Natural killer cell treated with Interleukin-12 subunit alpha and Interleukin-12 subunit beta and Interleukin-15 and Interleukin-18, amount 100 ng/mL, for 72 hours (primary cell): ENCODE data around the gene ACSL4. TPM values are rescaled to one million over a fixed set of nuclear protein-coding genes. Genes with fewer than 3 reads are reported as not detected.
A peak's percentile ranks its signal among the peaks of the same experiment; 100 is the strongest.
"Not testable (repeated sequence)": the region's sequence is repeated elsewhere in the genome, so short reads cannot be mapped to it uniquely, and the experiment has no call there.

Experiments used
- ATAC-seq, 2 donors: fragments of 150-1000 bp; cut with Tn5 transposase in 1 of 2; sonication (Bioruptor Pico), chemical (Tn5 transposase) in 1 of 2; 2 replicates each; pipeline ENCODE4 v1.10.0; 2021
- DNase-seq: peaks from one replicate; pipeline ENCODE4 v3.0.0; 2022; ENCODE audit warnings: low spot score
- H3K27ac Mint-ChIP-seq, 2 donors: 1 replicate in 1 of 2; 2 replicates in 1 of 2; pipeline ENCODE4 v1.8.0; 2022; ENCODE audit warnings: mixed read lengths in 2 of 2, mild to moderate bottlenecking in 1 of 2, moderate library complexity in 1 of 2
- H3K27me3 Mint-ChIP-seq, 2 donors: 1 replicate in 1 of 2; 2 replicates in 1 of 2; pipeline ENCODE4 v1.8.0; 2022; ENCODE audit warnings: mixed read lengths in 2 of 2
- H3K36me3 Mint-ChIP-seq: one replicate; pipeline ENCODE4 v1.8.0; 2022; ENCODE audit warnings: mixed read lengths
- H3K4me1 Mint-ChIP-seq, 2 donors: 1 replicate in 1 of 2; 2 replicates in 1 of 2; pipeline ENCODE4 v1.8.0; 2022; ENCODE audit warnings: low read depth in 2 of 2, mixed read lengths in 2 of 2, mild to moderate bottlenecking in 1 of 2
- H3K4me3 Mint-ChIP-seq: one replicate; pipeline ENCODE4 v1.8.0; 2022; ENCODE audit warnings: mixed read lengths
- H3K9me3 Mint-ChIP-seq: 2 replicates; pipeline ENCODE4 v1.8.0; 2022; ENCODE audit warnings: mixed read lengths
- total RNA-seq, 2 donors: library from RNA; stranded (reverse); gene quantifications; one replicate each; pipeline ENCODE4 v1.2.3, GENCODE V29; 2022

The ACSL4 gene
- total RNA-seq, 2 donors from 2014 or later = 60.2 to 79.4 TPM

DNA sequence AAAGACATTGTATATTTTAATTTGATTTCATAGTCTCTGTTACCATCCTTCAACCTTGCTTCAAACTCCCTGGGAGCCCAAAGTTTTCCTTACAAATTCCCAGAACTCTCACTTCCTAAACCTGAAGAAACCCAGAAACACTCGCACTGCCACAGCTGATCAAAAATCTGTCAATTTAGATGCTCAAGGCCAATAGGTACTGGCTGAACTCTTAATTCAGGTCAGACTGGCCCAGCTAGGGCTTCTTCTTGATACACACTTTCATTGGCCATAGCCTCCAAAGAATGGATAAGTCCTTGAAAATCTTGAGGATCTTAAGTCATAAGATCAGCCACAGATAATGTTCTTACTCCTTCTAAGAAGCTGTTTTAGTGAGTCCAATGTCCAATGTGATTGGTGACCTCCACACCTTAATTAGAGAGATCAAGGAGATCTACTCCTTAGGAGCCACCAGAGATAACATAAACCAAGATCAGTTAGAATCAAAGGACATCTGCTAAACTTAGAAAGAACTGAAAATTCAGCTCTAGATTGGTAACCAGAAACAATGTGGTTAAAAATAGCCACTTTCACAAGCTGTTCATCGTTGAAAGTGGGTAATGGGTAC, 51.5 kb downstream of the ACSL4 start:
- H3K4me3 Mint-ChIP-seq = no peak overlapping the region
- DNase-seq = no peak
- ATAC-seq = no peak
- no peaks in the 10 kb centered on the region for H3K9me3 Mint-ChIP-seq
- peaks cover 10 to 18% of the 10 kb centered on the region in 2 donors for H3K4me1 Mint-ChIP-seq
- H3K27ac Mint-ChIP-seq = no peak overlapping the region
- peaks cover 0 to 3% of the 10 kb centered on the region in 2 donors for H3K27me3 Mint-ChIP-seq
- H3K36me3 Mint-ChIP-seq = no peaks in the 10 kb centered on the region

DNA sequence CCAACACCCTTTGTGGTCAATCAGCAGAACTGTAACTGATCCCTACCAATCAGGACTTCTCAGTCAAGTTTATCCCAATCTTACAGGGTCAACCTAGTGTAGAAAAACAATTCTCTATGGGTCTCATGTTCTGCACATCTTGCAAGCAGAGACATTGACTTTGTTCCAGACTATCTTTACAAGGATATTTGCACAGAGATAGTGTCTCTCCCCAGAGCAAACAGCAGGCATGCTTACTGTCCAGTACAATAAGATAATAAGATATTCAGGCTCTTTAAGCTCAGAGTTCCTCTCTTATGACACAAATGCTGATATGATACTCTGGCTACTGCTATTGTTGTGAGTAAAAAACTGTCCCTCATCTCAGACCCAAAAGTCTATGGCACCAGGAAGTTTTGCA, 53.2 kb downstream of the ACSL4 start:
- peaks cover 6 to 13% of the 10 kb centered on the region in 2 donors for H3K4me1 Mint-ChIP-seq
- DNase-seq = no peak
- H3K36me3 Mint-ChIP-seq = no peaks in the 10 kb centered on the region
- H3K27me3 Mint-ChIP-seq = peaks cover 0 to 3% of the 10 kb centered on the region in 2 donors
- ATAC-seq = no peak
- H3K9me3 Mint-ChIP-seq = no peaks in the 10 kb centered on the region
- no peak overlapping the region for H3K27ac Mint-ChIP-seq
- H3K4me3 Mint-ChIP-seq = no peak overlapping the region

DNA sequence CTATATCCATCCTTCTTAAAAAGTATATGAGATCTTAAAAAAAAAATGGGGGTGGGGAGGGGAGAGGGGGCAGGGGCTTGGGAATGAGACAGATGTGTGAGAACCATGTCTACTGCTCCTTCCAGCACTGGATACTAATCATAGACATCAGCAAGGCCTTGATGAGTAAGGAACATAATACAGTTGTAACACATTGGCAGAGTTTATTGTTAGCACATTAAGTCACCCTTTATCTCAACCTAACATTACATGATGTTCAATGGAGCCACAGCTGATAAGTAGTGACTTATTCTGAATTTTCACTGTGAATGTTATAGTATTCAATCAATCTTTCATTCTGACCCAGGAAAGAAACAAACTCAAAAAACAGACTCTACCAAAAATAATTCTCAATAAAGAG, 60.8 kb downstream of the ACSL4 start:
- Mint-ChIP-seq H3K27me3 (no peaks in the 10 kb centered on the region), H3K36me3 (no peaks in the 10 kb centered on the region), H3K4me1 (no peaks in the 10 kb centered on the region), H3K9me3 (no peaks in the 10 kb centered on the region), H3K27ac (no peak overlapping the region), H3K4me3 (no peak overlapping the region)
- ATAC-seq = no peak
- DNase-seq = no peak

DNA sequence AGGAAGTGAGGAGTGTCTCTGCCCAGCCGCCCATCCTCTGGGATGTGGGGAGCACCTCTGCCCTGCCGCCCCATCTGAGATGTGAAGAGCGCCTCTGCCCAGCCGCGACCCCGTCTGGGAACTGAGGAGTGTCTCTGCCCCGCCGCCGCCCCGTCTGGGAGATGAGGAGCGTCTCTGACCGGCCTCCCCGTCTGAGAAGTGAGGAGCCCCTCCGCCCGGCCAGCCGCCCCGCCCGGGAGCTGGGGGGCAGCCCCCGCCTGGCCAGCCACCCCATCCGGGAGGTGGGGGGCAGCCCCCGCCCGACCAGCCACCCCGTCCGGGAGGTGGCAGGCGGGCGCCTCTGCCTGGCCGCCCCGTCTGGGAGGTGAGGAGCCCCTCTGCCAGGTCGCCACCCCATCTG, 61.9 kb downstream of the ACSL4 start:
- H3K9me3 Mint-ChIP-seq, ATAC-seq, H3K4me1 Mint-ChIP-seq, H3K27ac Mint-ChIP-seq, DNase-seq, H3K27me3 Mint-ChIP-seq, H3K36me3 Mint-ChIP-seq, H3K4me3 Mint-ChIP-seq: not testable (repeated sequence)

DNA sequence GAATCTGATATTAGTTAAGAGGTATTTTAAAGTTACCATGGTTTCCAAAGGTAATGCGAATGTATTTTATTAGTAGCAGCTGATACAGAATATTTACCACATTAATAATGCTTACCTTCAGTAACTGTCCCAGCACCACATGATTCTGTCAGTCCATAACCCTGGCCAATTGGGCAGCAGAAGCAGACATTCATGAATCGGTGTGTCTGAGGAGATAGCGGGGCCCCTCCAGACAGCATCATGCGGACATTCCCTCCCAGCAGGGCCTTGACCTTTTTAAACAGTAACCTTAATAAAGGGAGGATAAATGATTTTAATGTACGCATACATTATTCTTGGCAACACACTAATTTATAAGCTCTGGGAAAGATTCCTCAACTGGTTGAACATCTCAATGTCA, 65.1 kb downstream of the ACSL4 start:
- H3K27ac Mint-ChIP-seq = no peak overlapping the region
- no peak overlapping the region for H3K4me3 Mint-ChIP-seq
- H3K9me3 Mint-ChIP-seq = no peaks in the 10 kb centered on the region
- H3K4me1 Mint-ChIP-seq = no peaks in the 10 kb centered on the region
- DNase-seq (no peak), ATAC-seq (no peak)
- H3K36me3 Mint-ChIP-seq = peaks cover 8% of the 10 kb centered on the region
- no peaks in the 10 kb centered on the region for H3K27me3 Mint-ChIP-seq

DNA sequence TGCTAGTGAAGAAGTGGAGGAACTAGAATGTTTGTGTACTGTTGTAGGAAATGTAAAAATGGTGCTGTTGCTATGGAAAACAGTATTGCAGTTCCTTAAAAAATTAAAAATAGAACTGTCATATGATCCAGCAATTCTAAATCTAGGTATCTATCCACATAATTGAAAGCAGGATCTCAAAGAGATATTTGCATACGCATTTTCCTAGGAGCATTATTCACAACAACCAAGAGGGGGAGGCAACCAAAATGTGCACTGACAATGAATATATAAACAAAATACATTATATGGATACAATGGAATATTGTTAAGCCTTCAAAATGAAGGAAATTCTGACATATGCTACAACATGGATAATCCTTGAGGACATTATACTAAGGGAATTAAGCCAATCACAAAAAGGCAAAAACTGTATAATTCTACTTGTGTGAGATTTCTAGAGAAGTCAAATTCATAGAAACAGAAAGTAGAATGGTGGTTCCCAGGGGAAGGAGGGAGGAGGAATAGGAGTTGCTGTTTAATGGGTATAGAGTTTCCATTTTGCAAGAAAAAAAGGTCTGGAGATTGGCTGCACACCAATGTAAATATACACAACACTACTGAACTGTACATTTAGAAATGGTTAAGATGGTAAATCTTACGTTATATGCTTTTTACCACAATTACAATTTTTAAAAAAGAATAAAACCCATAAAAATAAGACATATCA, 72.5 kb downstream of the ACSL4 start:
- Mint-ChIP-seq H3K9me3 (peaks cover 3% of the 10 kb centered on the region), H3K4me3 (no peak overlapping the region), H3K36me3 (peaks cover 35% of the 10 kb centered on the region), H3K27ac (no peak overlapping the region), H3K4me1 (peaks cover 0 to 13% of the 10 kb centered on the region in 2 donors), H3K27me3 (peaks cover 0 to 2% of the 10 kb centered on the region in 2 donors)
- DNase-seq (no peak), ATAC-seq (no peak)

DNA sequence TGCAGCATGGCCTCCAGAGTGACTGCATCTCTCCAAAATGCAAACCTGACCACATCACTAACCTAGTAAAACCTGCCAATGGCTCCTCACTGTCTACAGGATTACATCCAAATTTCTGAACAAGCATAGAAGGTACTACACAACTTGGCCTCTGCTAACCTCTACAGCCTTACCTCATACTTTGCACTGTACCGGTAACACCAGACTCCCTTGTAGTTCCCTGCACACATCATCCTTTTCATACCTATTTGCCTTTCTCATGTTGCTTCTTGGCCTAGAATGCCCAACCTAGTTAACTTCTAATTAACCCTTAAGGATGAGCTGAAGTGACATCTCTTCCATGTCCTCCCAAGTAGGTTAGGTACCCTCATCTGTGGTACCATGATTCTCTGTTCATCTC, 74.7 kb downstream of the ACSL4 start:
- Mint-ChIP-seq H3K4me3 (no peak overlapping the region), H3K4me1 (peaks cover 5 to 21% of the 10 kb centered on the region in 2 donors), H3K27me3 (peaks cover 0 to 2% of the 10 kb centered on the region in 2 donors), H3K36me3 (peaks cover 43% of the 10 kb centered on the region), H3K27ac (no peak overlapping the region), H3K9me3 (peaks cover 3% of the 10 kb centered on the region)
- ATAC-seq = no peak
- DNase-seq = no peak

DNA sequence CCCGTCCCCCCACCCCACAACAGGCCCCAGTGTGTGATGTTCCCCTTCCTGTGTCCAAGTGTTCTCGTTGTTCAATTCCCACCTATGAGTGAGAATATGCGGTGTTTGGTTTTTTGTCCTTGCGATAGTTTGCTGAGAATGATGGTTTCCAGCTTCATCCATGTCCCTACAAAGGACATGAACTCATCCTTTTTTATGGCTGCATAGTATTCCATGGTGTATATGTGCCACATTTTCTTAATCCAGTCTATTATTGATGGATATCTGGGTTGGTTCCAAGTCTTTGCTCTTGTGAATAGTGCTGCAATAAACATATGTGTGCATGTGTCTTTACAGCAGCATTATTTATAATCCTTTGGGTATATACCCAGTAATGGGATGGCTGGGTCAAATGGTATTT, 75.7 kb downstream of the ACSL4 start:
- H3K27ac Mint-ChIP-seq, H3K27me3 Mint-ChIP-seq, ATAC-seq, H3K9me3 Mint-ChIP-seq, H3K4me3 Mint-ChIP-seq, DNase-seq: not testable (repeated sequence)
- H3K36me3 Mint-ChIP-seq = peaks cover 37% of the 10 kb centered on the region
- H3K4me1 Mint-ChIP-seq = peaks cover 5 to 21% of the 10 kb centered on the region in 2 donors

DNA sequence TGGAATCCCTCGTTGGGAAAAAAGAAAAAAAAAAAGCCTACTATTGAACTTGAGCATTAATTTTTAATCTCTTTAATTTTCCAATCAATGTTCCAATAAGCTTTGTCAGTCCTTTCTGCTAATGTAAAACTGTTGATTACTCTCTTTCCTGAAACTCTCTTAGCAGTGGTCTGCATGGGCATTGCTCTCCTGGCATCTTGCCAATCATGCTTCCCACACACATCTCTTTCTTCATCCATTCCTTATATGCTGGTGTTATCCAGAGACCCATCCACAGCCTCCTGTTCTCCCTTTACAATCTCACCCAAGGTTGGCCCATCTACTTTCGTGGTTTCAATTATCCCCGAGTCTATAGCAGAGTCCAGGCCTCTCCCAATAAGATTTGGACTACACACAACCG, 76.3 kb downstream of the ACSL4 start:
- no peak for ATAC-seq
- DNase-seq = no peak
- peaks cover 35% of the 10 kb centered on the region for H3K36me3 Mint-ChIP-seq
- peaks cover 3% of the 10 kb centered on the region for H3K9me3 Mint-ChIP-seq
- H3K27me3 Mint-ChIP-seq = peaks cover 0 to 2% of the 10 kb centered on the region in 2 donors
- no peak overlapping the region for H3K4me3 Mint-ChIP-seq
- H3K27ac Mint-ChIP-seq = no peak overlapping the region
- peaks cover 5 to 21% of the 10 kb centered on the region in 2 donors for H3K4me1 Mint-ChIP-seq

DNA sequence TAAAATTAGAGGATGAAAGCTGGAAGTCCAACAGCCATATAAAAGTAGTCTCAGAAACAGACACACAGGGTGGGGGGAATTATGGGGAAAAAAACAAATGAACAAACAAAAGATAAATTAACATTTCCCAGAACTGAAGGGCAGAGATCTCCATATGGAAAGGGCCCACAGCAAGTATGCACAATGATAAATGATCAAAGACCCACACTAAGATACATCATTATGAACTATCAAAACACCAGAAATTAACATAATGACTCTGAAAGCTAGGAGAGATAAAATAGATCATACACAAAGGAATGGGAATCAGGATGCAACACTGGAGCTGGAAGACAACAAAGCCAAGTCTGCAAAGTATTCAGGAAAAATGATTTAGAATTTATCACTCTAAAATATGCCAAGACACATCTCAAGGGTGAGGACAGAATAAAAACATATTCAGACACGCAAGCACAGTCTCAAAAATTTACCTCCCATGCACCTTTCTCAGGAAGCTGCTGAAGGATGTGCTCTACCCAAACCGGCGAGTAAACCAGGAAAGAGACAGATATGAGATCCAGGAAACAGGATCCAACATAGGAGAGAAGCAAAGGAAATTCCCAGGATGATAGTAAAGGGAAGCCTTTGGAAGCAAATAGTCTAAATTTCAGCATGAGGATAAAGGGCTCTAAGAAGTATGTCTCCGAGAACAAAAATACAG, 77.4 kb downstream of the ACSL4 start:
- ATAC-seq (no peak), DNase-seq (no peak)
- Mint-ChIP-seq H3K36me3 (peaks cover 34% of the 10 kb centered on the region), H3K4me3 (no peak overlapping the region), H3K4me1 (peaks cover 5 to 20% of the 10 kb centered on the region in 2 donors), H3K27me3 (peaks cover 0 to 1% of the 10 kb centered on the region in 2 donors), H3K9me3 (peaks cover 3% of the 10 kb centered on the region), H3K27ac (no peak overlapping the region)

DNA sequence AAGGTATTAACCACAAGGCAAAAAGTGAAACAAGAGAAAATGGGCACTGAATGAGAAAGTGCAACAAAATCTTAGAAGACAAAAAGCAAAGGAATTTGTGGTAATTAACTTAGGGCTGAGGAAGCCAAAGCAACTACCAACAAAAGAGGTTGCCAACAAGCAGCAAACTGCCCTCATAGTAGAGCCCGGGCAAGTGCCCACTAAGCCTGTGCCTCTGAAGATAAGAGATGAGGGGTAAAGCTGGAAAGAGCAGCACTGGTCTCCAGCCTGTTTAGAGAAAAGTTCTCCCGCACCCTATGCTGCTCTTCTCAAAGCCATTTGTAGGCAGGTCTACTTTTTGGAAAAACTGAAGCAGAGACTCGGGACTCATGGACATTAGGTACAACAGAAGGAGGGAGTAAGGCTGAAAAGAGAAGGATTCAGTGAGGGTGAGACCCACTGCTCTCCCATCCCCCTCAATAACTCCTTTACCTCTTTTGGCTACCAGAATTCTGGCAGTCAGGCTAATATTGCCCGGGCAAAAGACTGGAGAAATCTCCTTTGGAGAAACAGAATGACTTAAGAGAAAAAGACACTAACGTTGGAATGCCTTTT, 78.4 kb downstream of the ACSL4 start:
- H3K36me3 Mint-ChIP-seq = peaks cover 28% of the 10 kb centered on the region
- no peak overlapping the region for H3K27ac Mint-ChIP-seq
- ATAC-seq = no peak
- peaks cover 5 to 15% of the 10 kb centered on the region in 2 donors for H3K4me1 Mint-ChIP-seq
- peaks cover 3% of the 10 kb centered on the region for H3K9me3 Mint-ChIP-seq
- no peak for DNase-seq
- H3K4me3 Mint-ChIP-seq = no peak overlapping the region
- no peaks in the 10 kb centered on the region for H3K27me3 Mint-ChIP-seq

DNA sequence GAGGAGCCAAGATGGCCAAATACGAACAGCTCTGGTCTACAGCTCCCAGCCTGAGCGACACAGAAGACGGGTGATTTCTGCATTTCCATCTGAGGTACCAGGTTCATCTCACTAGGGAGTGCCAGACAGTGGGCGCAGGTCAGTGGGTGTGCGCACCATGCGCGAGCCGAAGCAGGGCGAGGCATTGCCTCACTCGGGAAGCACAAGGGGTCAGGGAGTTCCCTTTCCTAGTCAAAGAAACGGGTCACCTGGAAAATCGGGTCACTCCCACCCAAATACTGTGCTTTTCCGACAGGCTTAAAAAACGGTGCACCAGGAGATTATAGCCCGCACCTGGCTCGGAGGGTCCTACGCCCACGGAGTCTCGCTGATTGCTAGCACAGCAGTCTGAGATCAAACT, 88.4 kb downstream of the ACSL4 start:
- H3K4me1 Mint-ChIP-seq, H3K4me3 Mint-ChIP-seq, H3K27me3 Mint-ChIP-seq, DNase-seq, H3K36me3 Mint-ChIP-seq, H3K27ac Mint-ChIP-seq, H3K9me3 Mint-ChIP-seq, ATAC-seq: not testable (repeated sequence)

DNA sequence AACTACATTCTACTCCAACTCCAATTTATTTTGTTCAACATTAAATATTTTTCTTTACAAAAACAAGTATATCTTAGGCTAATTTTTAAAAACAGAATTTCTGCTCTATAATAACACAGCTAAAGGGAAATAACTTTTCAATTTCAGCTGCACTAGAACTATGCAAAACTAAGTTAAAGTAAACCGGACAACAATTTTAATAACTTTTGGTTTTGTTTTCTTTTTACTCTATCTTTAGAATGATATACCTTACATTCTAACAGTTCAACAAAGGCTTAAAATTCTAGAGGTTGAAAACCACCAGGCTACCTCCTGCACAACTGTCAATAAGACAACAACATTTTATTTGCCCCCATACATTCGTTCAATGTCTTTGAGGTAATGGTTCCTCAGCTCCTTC, 89.4 kb downstream of the ACSL4 start:
- H3K9me3 Mint-ChIP-seq = no peaks in the 10 kb centered on the region

DNA sequence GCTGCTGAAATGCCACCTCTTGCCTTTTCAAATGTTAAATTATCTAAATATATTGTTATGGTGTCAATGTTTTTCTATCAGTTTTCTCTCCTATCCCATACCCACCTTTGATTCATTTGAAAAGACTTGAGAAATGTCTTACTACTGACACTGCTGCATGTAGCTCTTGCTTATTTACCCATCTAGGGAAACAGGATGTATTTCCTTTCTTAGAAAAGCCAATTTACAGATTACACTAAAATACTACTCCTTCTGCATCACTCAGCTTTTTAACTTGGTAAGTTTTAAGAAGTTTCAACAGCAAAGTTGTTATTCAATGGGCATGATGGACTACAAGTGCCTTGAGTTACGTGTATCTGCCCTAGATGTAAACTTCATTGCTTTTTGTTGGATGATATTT, 94.9 kb downstream of the ACSL4 start:
- Mint-ChIP-seq H3K4me3 (no peak overlapping the region), H3K27me3 (no peaks in the 10 kb centered on the region), H3K36me3 (peaks cover 10% of the 10 kb centered on the region), H3K27ac (peak overlapping the region in 1 of 2 donors; percentile 58), H3K4me1 (peaks cover 9 to 12% of the 10 kb centered on the region in 2 donors), H3K9me3 (no peaks in the 10 kb centered on the region)
- ATAC-seq = no peak
- DNase-seq = no peak

More for the DNA sequence above, 89.4 kb downstream of the ACSL4 start:
- DNase-seq (no peak), ATAC-seq (no peak)
- H3K36me3 Mint-ChIP-seq = peaks cover 3% of the 10 kb centered on the region
- H3K4me3 Mint-ChIP-seq = no peak overlapping the region
- peaks cover 9 to 10% of the 10 kb centered on the region in 2 donors for H3K4me1 Mint-ChIP-seq
- H3K27me3 Mint-ChIP-seq = no peaks in the 10 kb centered on the region
- H3K27ac Mint-ChIP-seq = no peak overlapping the region
